ENCODE measurements around the gene PLEKHS1.
"Not testable (repeated sequence)": the region's sequence is repeated elsewhere in the genome, so short reads cannot be mapped to it uniquely, and the experiment has no call there.

PLEKHS1 gene

DNA sequence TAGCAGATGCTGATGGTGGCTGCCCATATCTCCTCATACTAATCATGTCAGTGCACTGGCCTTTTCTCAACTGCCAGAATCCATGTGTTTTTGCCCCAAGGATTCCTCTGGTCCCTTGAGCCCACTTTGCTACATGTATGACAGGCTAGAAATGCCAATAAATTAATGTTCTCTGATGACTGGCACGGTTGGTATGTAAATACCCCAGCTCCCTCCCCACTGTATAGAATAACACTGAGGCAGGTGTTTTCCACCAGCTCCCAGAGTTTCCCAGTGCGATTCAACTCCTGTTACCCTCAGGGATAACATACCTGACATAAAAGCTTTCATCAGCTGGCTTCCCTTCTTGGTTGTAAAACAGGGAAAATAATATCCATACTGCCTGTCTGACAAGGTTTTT is 9.0 kb upstream of the PLEKHS1 start:
- DNase-seq, result no peak

DNA sequence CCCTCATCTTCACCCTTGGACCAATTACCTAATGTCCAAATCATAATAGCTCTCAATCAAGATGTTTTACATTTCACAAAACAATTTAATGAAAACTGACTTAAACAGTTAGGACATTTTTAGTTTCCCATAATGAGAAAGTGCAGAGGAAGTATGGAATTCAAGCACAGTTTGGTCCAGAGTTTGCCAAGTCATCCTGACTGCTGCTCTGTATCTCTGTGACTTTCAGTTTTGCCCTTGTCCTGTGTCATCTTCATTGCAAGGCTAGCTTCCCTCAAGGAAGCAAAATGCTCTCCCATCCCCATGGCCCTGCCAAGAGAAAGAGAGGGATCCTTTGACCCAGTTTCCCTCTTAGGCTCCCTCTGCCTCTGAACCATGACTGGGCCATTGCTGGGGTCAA is 7.9 kb upstream of the PLEKHS1 start:
- DNase-seq, result no peak

- DNase-seq, result no peak
Observed at GRCh38 chr10:113745374-113745773, 6.1 kb upstream of the PLEKHS1 start.

DNA sequence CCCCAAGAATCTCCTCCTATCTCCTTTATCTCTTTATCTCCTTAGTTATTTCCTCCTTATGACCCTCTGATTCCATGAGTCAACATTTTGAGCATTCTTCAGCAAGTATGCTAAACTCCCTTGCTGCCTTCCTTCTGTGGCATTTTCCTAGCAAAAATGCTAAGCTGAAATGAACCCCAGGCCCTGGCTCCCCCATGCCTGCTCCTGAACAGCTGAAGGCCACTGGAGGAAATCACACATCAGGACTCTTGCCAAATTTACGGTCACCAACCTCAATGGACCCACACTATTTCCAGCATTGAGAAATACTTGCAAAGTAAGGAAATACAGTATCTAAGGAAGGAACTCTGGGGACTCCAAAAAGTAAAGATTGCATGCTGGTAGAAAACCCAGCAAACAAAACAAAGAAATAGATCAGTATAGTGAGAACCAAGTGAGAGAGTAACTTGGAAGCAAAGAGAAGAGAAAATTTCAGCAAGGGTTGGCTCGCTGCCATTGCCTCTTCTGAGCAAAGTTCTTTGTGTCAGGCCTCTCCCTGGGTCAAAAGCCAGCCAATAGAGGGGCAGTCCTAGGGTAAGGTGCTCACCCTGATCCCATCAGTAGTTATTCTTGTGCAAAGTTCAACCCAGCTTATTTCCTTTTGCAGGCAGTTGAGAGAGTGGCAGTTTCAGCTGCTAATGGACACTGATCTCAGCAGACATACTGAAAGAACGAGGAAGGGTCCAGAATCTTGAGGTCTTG is 5.1 kb upstream of the PLEKHS1 start:
- DNase-seq, result peak; percentile 55

DNA sequence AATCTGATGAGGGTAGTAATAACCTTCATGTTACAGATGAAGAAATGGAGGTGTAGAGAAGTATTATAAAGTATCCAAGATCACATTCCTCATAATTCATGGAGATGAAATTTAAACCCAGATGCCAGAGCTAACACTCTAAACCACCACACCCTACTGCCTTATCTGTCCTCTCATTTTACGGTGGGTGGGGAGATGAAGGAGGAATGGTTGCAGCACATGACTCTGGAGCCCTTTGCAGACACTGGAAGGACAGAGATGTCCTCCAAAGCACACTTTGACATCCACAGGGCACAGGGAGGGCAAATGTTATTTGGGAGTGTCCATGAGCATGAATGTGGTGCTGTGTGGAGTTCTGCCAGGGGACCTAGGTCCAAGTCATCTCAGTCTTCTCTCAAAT is 1.1 kb downstream of the PLEKHS1 start:
- no peak for DNase-seq

DNA sequence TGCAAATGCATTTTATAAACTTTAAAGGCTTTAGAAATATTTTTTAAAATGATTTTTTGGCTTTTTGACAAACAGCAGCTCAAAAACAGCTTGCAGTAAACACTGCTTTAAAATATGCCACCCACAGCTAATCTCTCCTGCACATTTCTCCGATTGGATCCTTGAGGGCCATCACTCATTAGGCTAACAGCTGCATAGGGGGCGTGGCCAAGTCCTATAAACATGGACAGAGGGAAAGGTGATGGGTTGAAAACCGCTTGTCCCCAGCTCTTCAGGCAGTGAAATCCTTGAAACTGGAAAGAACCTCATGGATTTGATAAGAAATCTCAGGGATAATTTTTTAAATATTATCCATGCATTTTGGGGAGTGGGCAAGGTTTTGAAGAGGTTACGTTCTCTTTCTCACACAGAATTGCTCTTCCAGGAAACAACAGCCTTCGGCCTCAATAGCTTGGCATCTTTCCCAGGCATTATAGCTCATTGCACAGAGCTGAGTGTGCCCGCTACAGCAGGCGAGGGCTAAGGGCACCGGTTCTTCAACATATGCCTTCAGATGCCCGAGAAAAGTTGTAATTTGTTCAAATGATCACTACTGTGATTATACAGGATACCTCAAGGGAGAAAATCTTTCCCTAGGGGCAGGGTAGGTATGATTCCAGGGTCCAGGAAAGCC is 1.7 kb downstream of the PLEKHS1 start:
- DNase-seq, result no peak

DNA sequence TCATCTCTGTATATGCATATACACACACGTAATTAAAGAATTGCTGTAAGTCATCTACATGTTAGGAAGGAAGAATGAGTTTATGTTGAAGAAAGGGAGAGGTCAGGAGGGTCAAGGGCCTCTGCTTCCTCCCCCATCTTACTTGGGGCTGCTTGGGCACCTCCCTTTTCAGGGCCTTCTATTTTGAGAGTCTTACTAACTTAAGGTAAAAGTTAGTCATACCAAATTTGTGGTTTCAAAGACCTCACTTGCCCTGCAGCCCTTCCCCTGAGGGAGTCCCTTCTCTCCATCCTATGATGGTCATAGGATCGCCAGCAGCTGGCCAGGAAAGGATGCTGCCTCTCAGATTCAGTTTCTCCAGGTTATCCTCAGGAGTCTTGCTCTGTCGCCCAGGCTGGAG is 2.6 kb downstream of the PLEKHS1 start:
- no peak for DNase-seq

DNA sequence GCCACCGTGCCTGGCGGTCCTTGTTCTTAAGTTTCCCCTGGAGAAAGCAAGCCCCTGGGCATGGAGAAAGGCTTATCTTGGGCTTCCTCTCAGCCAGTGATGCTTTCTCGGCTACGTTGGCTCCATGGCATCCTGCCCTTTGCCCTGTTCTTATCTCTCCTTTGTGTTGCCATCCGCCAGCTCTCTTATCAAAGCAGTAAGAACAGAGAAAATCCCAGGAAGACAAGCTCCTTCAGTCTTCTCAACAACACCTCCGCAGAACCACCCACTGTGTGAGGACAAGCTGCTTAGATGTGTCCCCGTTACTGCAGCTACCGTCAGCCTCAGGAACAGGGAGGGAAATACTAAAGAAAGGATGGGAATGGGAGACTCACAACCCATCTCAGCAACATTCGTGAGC is 3.3 kb downstream of the PLEKHS1 start:
- DNase-seq, result no peak

- no peak for DNase-seq
Observed at GRCh38 chr10:113756940-113757543, 5.6 kb downstream of the PLEKHS1 start.

DNA sequence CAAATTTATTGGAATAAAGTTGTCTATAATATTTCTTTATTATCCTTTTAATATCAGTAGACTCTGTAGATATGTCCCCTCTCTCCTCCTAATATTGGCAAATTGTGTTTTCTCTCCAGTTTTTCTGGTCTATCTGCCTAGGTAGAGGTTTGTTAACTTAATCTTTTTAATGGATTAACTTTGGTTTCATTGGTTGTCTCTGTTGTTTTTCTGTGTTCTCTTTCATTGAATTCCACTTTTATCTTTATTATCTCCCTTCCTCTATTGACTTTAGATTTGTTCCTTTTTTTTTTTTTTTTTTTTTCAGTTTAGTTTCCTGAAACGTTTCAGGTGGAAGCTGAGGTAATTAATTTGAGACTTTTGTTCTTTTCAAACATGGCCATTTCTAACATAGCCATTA is 10.6 kb downstream of the PLEKHS1 start:
- no peak for DNase-seq

DNA sequence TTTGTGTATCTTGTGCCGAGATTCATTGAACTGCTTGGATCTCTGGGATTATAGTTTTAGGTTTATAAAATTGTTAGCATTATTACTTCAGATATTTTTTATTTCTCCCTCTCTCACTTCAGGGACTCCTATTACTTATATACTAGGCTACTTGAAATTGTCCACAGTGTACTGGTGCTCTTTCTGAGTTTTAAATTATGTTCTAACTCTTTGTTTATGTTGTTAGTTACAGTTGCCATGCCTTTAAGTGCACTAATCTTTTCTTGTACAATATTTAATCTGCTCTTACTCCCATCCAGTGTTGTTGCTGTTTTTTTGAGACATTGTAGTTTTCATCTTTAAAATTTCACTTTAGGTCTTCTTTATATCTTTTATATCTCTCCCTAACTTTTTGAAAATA is 13.1 kb downstream of the PLEKHS1 start:
- DNase-seq, result no peak

DNA sequence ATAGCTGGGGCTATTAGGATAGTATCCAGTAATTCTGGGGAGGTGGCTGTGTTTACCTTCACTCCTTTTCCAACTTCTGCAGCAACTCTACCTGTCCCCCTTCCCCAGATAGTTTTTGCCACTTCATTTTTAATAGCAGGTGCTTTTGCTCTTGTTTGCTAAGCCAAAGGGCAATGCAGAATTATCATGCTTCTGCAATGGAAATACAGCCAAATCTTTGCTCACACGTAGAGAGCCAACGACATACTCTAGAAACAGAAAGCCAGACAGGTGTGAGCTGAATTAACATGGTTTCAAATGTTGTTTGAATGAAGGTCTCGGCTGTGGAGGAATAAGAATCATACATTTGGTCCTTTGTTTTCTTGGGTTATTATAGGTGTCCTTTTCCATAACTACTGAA is 14.4 kb downstream of the PLEKHS1 start:
- DNase-seq, result no peak

DNA sequence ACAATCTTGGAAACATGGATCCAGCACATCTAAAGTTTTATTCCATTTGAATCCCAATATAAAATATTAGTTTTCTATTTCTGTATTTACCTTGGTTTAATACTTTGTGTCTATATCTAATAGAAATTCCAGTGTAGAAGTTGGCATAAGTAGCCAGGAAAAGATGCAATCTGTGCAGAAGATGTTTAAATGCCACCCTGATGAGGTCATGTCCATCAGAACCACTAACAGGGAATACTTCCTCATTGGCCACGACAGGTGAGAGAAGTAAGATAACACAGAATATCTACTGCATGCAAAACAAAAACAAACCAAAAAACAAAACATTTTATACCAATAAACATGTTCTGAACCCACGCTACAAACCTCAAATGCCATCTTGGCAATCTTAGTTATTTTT is 15.7 kb downstream of the PLEKHS1 start:
- no peak for DNase-seq

GRCh38 chr10:113770346-113770745 is 18.9 kb downstream of the PLEKHS1 start:
- DNase-seq, result no peak

DNA sequence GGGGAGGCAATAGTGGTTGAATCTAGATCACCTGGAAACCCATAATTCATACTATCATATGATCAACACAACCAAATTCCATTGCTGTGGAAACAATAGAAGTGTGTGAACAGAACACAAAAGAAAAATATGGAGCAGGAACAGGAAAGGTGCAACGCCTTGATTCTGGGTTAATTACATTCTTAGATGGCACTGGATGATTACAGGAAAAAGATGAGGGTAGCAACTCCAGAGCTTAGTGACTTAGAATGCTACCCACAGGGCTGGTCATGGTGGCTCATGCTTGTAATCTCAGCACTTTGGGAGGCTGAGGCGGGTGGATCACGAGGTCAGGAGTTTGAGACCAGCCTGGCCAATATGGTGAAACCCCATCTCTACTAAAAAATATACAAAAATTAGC is 19.6 kb downstream of the PLEKHS1 start:
- not testable (repeated sequence) for DNase-seq

DNA sequence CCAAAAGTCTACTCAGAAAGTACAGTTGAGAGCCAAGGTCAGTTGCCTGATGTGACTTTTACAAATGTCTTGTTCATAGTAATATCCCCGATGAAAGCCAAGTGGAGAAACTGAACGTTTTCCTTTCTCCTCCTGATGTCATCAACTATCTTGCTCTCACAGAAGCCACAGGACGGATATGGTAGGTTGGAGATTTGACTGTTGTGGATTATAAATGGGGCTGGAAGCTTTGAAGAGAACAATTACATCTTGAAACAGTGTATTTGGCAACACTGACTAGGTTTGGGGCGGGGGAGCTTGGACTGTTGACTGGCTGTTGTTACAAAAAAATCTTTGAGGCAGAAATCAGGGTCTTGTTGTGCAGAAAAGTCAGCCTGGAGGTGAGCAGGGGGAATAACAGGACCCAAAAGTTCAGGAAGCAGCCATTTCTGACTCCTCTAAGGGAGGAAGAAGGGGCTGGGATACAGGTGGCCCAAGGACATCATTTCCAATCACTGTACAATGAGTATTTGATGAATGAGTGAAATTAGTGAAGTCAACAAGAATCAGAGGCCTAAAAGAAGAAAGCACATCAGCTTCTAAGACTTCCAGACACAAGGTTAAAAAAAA is 24.3 kb downstream of the PLEKHS1 start:
- no peak for DNase-seq

- no peak for DNase-seq
Observed at GRCh38 chr10:113776553-113776952, 25.1 kb downstream of the PLEKHS1 start.

GRCh38 chr10:113780681-113781250 is 29.3 kb downstream of the PLEKHS1 start:
- no peak for DNase-seq

DNA sequence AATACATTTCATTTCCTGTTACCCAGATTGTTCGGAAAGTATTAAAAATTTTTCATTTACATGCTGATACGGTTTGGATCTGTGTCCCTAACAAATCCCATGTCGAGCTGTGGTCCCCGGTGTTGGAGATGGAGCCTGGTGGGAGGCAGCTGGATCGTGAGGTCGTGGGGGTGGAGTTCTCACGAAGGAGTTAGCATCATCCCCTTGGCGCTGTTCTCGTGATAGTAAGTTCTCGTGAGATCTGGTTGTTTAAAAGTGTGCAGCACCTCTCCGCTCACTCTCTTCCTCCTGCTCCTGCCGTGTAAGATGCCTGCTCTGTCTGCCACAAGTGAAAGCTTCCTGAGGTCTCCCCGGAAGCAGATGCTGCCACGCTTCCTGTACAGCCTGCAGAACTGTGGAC is 30.9 kb downstream of the PLEKHS1 start:
- no peak for DNase-seq

GRCh38 chr10:113782986-113783704 is 31.7 kb downstream of the PLEKHS1 start:
- DNase-seq, result no peak

DNA sequence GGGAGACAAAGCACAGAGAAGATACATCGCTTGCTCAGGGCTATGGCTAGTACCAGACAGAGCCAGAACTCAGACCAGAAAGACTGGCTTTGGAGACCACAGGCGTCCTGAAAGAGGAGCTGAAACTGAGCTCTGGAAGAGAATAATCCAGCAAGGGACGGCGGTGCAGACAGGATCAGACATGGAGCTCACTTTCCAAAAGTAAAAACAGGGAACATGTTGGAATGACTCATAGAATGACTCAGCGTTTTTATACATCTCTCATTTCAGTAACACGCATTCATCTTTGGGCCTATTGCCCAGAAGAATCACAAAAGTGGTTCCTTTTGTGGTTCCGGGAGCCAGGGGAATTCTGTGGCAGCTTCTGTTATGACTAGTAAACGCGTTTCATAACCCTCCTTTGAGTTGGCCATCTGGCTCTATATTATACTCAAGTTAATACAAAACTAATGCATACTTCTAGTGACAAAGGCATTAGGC is 37.2 kb downstream of the PLEKHS1 start:
- no peak for DNase-seq

GRCh38 chr10:113791691-113792090 is 40.2 kb downstream of the PLEKHS1 start:
- no peak for DNase-seq

DNA sequence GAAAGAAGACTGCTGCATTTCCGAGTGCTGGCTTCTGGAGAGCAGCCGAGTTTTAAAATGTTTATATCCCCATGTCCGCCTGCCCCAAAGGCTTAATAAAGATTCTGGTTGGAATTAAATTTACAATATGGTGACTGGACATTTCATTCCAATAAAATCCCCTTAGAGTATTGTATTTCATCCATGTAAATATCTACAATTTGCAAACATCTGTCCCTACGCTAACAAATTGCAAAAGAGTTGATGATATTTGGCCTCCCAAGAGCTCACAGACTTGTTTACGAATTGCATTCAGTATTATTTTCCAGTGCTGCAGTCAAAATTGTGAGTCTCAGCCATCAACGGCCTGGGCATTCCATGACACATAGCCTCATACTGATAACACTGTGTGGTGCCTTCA is 50.1 kb downstream of the PLEKHS1 start:
- DNase-seq, result no peak
